IPS-15b (cell line): ENCODE measurements around the gene TFB2M.
A peak's percentile ranks its signal among the peaks of the same experiment; 100 is the strongest.
"Not testable (repeated sequence)": the region's sequence is repeated elsewhere in the genome, so short reads cannot be mapped to it uniquely, and the experiment has no call there.

ENCODE experiments used
- H3K27me3 ChIP-seq: one replicate; pipeline ENCODE4 v1.6.1; 2013; ENCODE audit warnings: low read length; ENCODE audit not compliant: control insufficient read depth, insufficient read depth
- H3K36me3 ChIP-seq: one replicate; pipeline ENCODE4 v1.6.1; 2013; ENCODE audit warnings: low read length; ENCODE audit not compliant: control insufficient read depth, insufficient read depth
- H3K4me1 ChIP-seq: one replicate; pipeline ENCODE4 v1.6.1; 2013; ENCODE audit warnings: mild to moderate bottlenecking, low read length; ENCODE audit not compliant: control insufficient read depth, insufficient read depth
- H3K4me3 ChIP-seq: one replicate; pipeline ENCODE4 v1.5.1; 2013; ENCODE audit warnings: low read depth, low read length
- H3K9ac ChIP-seq: one replicate; pipeline ENCODE4 v1.6.1; 2013; ENCODE audit warnings: low read depth, mild to moderate bottlenecking, low read length
- H3K9me3 ChIP-seq: one replicate; pipeline ENCODE4 v1.6.1; 2013; ENCODE audit warnings: mild to moderate bottlenecking, low read length; ENCODE audit not compliant: control insufficient read depth, insufficient read depth

The TFB2M gene

GRCh38 chr1:246566813-246567645 lies 968 bp upstream of the TFB2M start:
- H3K9ac ChIP-seq = peak overlapping the region; percentile 77
- H3K36me3 ChIP-seq = peaks cover 3% of the 10 kb centered on the region
- no peaks in the 10 kb centered on the region for H3K27me3 ChIP-seq
- H3K4me3 ChIP-seq = peak overlapping the region; percentile 95
- no peaks in the 10 kb centered on the region for H3K9me3 ChIP-seq
- H3K4me1 ChIP-seq = no peaks in the 10 kb centered on the region

GRCh38 chr1:246565751-246566127 lies 322 bp downstream of the TFB2M start:
- Histone ChIP-seq H3K4me1 (no peaks in the 10 kb centered on the region), H3K36me3 (peaks cover 3% of the 10 kb centered on the region), H3K9ac (peak overlapping the region; percentile 96), H3K27me3 (no peaks in the 10 kb centered on the region), H3K9me3 (no peaks in the 10 kb centered on the region), H3K4me3 (peak overlapping the region; percentile 95)

GRCh38 chr1:246564839-246565750 lies 966 bp downstream of the TFB2M start:
- no peaks in the 10 kb centered on the region for H3K27me3 ChIP-seq
- H3K36me3 ChIP-seq = peaks cover 8% of the 10 kb centered on the region
- no peaks in the 10 kb centered on the region for H3K9me3 ChIP-seq
- H3K4me1 ChIP-seq = no peaks in the 10 kb centered on the region
- peak overlapping the region; percentile 96 for H3K9ac ChIP-seq
- peak overlapping the region; percentile 95 for H3K4me3 ChIP-seq

GRCh38 chr1:246560833-246561232 lies 5.2 kb downstream of the TFB2M start:
- H3K27me3 ChIP-seq, H3K4me1 ChIP-seq, H3K4me3 ChIP-seq, H3K9ac ChIP-seq, H3K9me3 ChIP-seq: not testable (repeated sequence)
- peaks cover 15% of the 10 kb centered on the region for H3K36me3 ChIP-seq

- no peaks in the 10 kb centered on the region for H3K4me1 ChIP-seq
- peaks cover 15% of the 10 kb centered on the region for H3K36me3 ChIP-seq
- no peaks in the 10 kb centered on the region for H3K9me3 ChIP-seq
- H3K4me3 ChIP-seq = no peak overlapping the region
- H3K27me3 ChIP-seq = no peaks in the 10 kb centered on the region
- no peak overlapping the region for H3K9ac ChIP-seq
These were observed 6.8 kb downstream of the TFB2M start for GRCh38 chr1:246559310-246559709.

GRCh38 chr1:246558041-246558440 lies 8.0 kb downstream of the TFB2M start:
- Histone ChIP-seq H3K4me1 (no peaks in the 10 kb centered on the region), H3K4me3 (no peak overlapping the region), H3K9ac (no peak overlapping the region), H3K36me3 (peaks cover 15% of the 10 kb centered on the region), H3K27me3 (no peaks in the 10 kb centered on the region), H3K9me3 (no peaks in the 10 kb centered on the region)

GRCh38 chr1:246554201-246554600 lies 11.9 kb downstream of the TFB2M start:
- H3K36me3 ChIP-seq = peaks cover 11% of the 10 kb centered on the region
- no peaks in the 10 kb centered on the region for H3K9me3 ChIP-seq
- H3K9ac ChIP-seq = no peak overlapping the region
- H3K27me3 ChIP-seq = no peaks in the 10 kb centered on the region
- H3K4me1 ChIP-seq = no peaks in the 10 kb centered on the region
- no peak overlapping the region for H3K4me3 ChIP-seq

- Histone ChIP-seq H3K9me3 (no peaks in the 10 kb centered on the region), H3K27me3 (no peaks in the 10 kb centered on the region), H3K9ac (no peak overlapping the region), H3K36me3 (peaks cover 14% of the 10 kb centered on the region), H3K4me1 (no peaks in the 10 kb centered on the region), H3K4me3 (no peak overlapping the region)
These were observed 14.0 kb downstream of the TFB2M start for GRCh38 chr1:246552110-246552509.

GRCh38 chr1:246550402-246550801 lies 15.7 kb downstream of the TFB2M start:
- no peaks in the 10 kb centered on the region for H3K4me1 ChIP-seq
- no peaks in the 10 kb centered on the region for H3K9me3 ChIP-seq
- no peaks in the 10 kb centered on the region for H3K27me3 ChIP-seq
- H3K4me3 ChIP-seq = no peak overlapping the region
- H3K9ac ChIP-seq = no peak overlapping the region
- peaks cover 7% of the 10 kb centered on the region for H3K36me3 ChIP-seq

GRCh38 chr1:246549665-246550064 lies 16.4 kb downstream of the TFB2M start:
- Histone ChIP-seq H3K9ac (no peak overlapping the region), H3K27me3 (no peaks in the 10 kb centered on the region), H3K4me3 (no peak overlapping the region), H3K36me3 (peaks cover 7% of the 10 kb centered on the region), H3K9me3 (no peaks in the 10 kb centered on the region), H3K4me1 (no peaks in the 10 kb centered on the region)

GRCh38 chr1:246544001-246544400 lies 22.1 kb downstream of the TFB2M start:
- Histone ChIP-seq H3K9me3 (no peaks in the 10 kb centered on the region), H3K4me1 (no peaks in the 10 kb centered on the region), H3K9ac (no peak overlapping the region), H3K4me3 (no peak overlapping the region), H3K27me3 (no peaks in the 10 kb centered on the region), H3K36me3 (peaks cover 20% of the 10 kb centered on the region)
